Chondrocyte (in vitro differentiated cells): ENCODE measurements around the gene ANKS3. TPM values are rescaled to one million over a fixed set of nuclear protein-coding genes. Genes with fewer than 3 reads are reported as not detected.
A peak's percentile ranks its signal among the peaks of the same experiment; 100 is the strongest.

ENCODE experiments used
- DNase-seq: peaks from one replicate; pipeline ENCODE4 v3.0.0; 2021; ENCODE audit warnings: mixed read lengths, low spot score
- H3K27ac Mint-ChIP-seq: one replicate; pipeline ENCODE4 v1.8.0; 2021; ENCODE audit warnings: mild to moderate bottlenecking, moderate library complexity, mixed read lengths; ENCODE audit not compliant: unreplicated experiment
- H3K27me3 Mint-ChIP-seq: 2 replicates; pipeline ENCODE4 v1.8.0; 2021; ENCODE audit warnings: low read depth, mixed read lengths
- H3K36me3 Mint-ChIP-seq: 2 replicates; pipeline ENCODE4 v1.8.0; 2021; ENCODE audit warnings: low read depth, mixed read lengths
- H3K4me1 Mint-ChIP-seq: 2 replicates; pipeline ENCODE4 v1.8.0; 2021; ENCODE audit warnings: low read depth, mild to moderate bottlenecking, mixed read lengths
- H3K4me3 Mint-ChIP-seq: one replicate; pipeline ENCODE4 v1.8.0; 2021; ENCODE audit warnings: mild to moderate bottlenecking, moderate library complexity, mixed read lengths; ENCODE audit not compliant: unreplicated experiment
- H3K9me3 Mint-ChIP-seq: 2 replicates; pipeline ENCODE4 v1.8.0; 2021; ENCODE audit warnings: low read depth, mixed read lengths
- total RNA-seq: library from RNA; stranded (reverse); gene quantifications from 3 replicates; pipeline ENCODE4 v1.2.1, GENCODE V29; 2021
- TF ChIP-seq, protein P1 (sequence below): fragments of 200-600 bp; sonication (generic); IDR thresholded peaks from 2 replicates; pipeline ENCODE4 v1.5.0; 2021; ENCODE audit warnings: antibody characterized with exemption, mild to moderate bottlenecking, moderate library complexity

The ANKS3 gene
- total RNA-seq, 1 donor from 2014 or later, result 21.8 TPM

DNA sequence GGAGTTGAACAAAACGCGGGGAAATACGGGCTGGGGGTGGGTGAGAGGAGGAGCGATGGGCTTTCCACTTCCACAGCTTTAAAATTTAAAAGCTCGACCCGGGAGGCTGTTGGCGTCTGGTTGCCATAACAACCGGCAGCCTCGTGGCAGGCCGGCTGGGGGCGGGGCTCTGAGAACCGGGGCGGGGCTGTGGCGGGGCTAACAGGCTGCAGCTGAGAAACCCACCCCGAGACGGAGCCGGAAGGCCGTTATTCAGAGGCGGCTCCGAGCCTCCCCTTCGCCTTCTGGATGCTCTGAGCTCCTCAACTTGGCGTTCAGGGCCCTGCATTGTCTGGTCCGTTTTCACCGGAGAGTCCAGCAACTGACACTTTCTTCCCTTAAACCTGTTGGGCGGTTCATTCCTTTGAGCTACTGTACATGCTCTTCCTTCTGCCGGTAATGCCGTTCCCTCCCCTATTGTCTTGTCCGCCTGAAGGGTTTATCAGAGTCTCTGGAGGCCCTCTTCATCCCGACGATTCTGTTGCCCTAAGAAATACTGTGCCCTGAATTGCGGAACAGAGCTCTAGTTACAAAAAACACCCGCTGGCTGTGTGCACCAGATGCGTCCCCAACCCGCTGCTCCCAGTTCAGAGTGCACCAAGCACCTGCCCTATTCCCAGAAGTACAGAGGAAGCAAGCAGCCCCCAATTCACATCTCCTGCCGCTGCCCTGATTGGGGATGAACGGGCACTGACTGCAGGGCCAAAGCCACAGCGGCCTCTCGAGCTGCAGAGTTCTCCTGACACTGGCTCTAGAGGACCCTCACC is 862 bp upstream of the ANKS3 start:
- peak overlapping the region; percentile 89 for H3K27ac Mint-ChIP-seq
- TF ChIP-seq, protein P1, sequence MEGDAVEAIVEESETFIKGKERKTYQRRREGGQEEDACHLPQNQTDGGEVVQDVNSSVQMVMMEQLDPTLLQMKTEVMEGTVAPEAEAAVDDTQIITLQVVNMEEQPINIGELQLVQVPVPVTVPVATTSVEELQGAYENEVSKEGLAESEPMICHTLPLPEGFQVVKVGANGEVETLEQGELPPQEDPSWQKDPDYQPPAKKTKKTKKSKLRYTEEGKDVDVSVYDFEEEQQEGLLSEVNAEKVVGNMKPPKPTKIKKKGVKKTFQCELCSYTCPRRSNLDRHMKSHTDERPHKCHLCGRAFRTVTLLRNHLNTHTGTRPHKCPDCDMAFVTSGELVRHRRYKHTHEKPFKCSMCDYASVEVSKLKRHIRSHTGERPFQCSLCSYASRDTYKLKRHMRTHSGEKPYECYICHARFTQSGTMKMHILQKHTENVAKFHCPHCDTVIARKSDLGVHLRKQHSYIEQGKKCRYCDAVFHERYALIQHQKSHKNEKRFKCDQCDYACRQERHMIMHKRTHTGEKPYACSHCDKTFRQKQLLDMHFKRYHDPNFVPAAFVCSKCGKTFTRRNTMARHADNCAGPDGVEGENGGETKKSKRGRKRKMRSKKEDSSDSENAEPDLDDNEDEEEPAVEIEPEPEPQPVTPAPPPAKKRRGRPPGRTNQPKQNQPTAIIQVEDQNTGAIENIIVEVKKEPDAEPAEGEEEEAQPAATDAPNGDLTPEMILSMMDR, result peak; percentile 9
- H3K4me3 Mint-ChIP-seq, result peak overlapping the region; percentile 92
- H3K4me1 Mint-ChIP-seq, result peaks cover 15% of the 10 kb centered on the region
- no peaks in the 10 kb centered on the region for H3K27me3 Mint-ChIP-seq
- no peaks in the 10 kb centered on the region for H3K9me3 Mint-ChIP-seq
- peak; percentile 94 for DNase-seq
- peaks cover 4% of the 10 kb centered on the region for H3K36me3 Mint-ChIP-seq

DNA sequence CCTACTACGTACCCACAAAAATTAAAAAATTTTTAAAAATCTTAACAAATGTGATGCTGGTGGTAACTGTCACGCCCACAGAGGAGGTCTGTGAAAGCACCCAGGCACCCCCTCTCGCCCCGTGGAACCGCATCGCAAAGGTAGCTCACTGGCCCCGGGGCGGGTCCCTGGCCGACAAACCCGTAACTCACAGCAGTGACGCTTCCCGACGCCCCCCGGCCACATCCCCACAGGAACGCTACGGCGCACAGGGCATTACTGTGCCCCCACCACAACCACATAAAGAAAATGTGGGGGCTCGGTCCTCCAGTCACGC is 366 bp downstream of the ANKS3 start:
- DNase-seq, result no peak
- Mint-ChIP-seq H3K4me1 (peaks cover 15% of the 10 kb centered on the region), H3K4me3 (peak overlapping the region; percentile 92), H3K27me3 (no peaks in the 10 kb centered on the region), H3K9me3 (no peaks in the 10 kb centered on the region), H3K36me3 (peaks cover 10% of the 10 kb centered on the region), H3K27ac (peak overlapping the region; percentile 74)
- TF ChIP-seq, protein P1, result no peak

DNA sequence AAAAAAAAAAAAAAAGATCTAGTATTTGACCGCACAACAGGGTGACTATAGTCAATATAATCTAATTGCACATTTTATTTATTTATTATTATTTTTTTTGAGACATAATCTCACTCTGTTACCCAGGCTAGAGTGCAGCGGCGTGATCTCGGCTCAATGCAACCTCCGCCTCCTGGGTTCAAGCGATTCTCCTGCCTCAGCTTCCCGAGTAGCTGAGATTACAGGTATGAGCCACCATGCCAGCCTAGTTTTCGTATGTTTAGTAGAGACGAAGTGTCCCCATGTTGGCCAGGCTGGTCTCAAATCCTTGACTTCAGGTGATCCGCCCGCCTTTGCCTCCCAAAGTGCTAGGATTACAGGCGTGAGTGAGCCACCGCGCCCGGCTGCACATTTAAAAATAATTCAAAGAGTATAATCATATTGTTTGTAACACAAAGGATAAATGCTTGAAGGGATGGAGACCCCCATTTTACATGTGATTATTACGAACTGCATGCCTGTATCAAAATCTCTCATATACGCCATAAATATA is 794 bp downstream of the ANKS3 start:
- peak overlapping the region; percentile 92 for H3K4me3 Mint-ChIP-seq
- H3K9me3 Mint-ChIP-seq, result no peaks in the 10 kb centered on the region
- no peaks in the 10 kb centered on the region for H3K27me3 Mint-ChIP-seq
- peaks cover 11% of the 10 kb centered on the region for H3K36me3 Mint-ChIP-seq
- H3K4me1 Mint-ChIP-seq, result peaks cover 15% of the 10 kb centered on the region
- DNase-seq, result no peak
- TF ChIP-seq, protein P1, result no peak
- peak overlapping the region; percentile 74 for H3K27ac Mint-ChIP-seq

DNA sequence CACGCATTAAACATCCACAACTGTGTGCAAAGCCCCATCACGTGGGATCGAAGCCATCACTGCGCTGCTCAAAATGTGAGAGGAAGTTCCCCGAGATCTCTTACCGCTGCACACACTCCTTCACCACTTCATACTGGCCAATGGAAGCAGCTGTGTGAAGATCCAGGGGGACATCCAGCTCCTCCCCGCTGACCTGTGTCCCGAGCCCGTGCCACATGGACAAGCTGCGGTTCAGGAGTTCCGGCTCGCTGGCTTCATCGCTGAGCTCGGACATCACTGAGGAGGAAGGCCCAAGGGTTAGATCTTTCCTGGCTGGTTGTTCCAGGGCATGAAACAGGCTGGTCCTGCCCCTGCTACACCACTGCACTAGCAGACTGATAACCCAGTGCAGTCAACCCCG is 4.2 kb downstream of the ANKS3 start:
- TF ChIP-seq, protein P1, result no peak
- Mint-ChIP-seq H3K36me3 (peaks cover 14% of the 10 kb centered on the region), H3K9me3 (no peaks in the 10 kb centered on the region), H3K27ac (no peak overlapping the region), H3K4me3 (no peak overlapping the region), H3K27me3 (no peaks in the 10 kb centered on the region), H3K4me1 (peaks cover 9% of the 10 kb centered on the region)
- DNase-seq, result peak; percentile 61

DNA sequence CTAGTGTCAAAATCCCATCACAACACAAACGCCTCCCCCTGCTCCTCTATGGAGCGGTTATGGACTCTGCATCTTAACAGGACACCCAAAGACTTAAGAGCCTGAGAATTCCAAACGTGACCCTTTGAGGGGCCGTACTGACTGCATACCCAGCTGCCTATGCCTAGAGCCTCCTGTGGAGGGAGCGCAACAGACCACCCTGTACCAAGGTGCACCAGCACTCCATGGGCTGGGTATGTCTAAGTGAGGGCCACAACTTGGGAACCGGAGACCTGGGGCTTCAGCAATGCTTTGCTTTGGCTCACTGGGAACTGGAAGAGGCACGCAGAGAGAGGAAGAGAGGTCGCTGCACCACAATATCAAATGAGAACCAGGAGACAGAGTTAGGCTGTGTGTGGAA is 5.4 kb downstream of the ANKS3 start:
- no peak overlapping the region for H3K4me3 Mint-ChIP-seq
- H3K27me3 Mint-ChIP-seq, result no peaks in the 10 kb centered on the region
- H3K36me3 Mint-ChIP-seq, result peaks cover 14% of the 10 kb centered on the region
- H3K4me1 Mint-ChIP-seq, result peaks cover 8% of the 10 kb centered on the region
- TF ChIP-seq, protein P1, result no peak
- DNase-seq, result peak; percentile 60
- H3K9me3 Mint-ChIP-seq, result no peaks in the 10 kb centered on the region
- no peak overlapping the region for H3K27ac Mint-ChIP-seq
